IPS DF 6.9 (cell line): ENCODE measurements around the gene TAPT1.

Source experiments
- DNase-seq: peaks from one replicate; pipeline ENCODE4 v3.0.0-alpha.2; 2013; ENCODE audit warnings: low read depth, low spot score
- H3K27ac ChIP-seq: one replicate; pipeline ENCODE4 v1.5.1; 2013; ENCODE audit warnings: low read length, control low read depth
- H3K27me3 ChIP-seq: 2 replicates; pipeline ENCODE4 v1.6.1; 2013; ENCODE audit warnings: mild to moderate bottlenecking, low read length; ENCODE audit not compliant: control insufficient read depth, insufficient read depth
- H3K36me3 ChIP-seq: 2 replicates; pipeline ENCODE4 v1.6.1; 2013; ENCODE audit warnings: low read length; ENCODE audit not compliant: control insufficient read depth, insufficient read depth
- H3K4me1 ChIP-seq: 2 replicates; pipeline ENCODE4 v1.6.1; 2013; ENCODE audit warnings: low read length; ENCODE audit not compliant: control insufficient read depth, insufficient read depth
- H3K4me3 ChIP-seq: 2 replicates; pipeline ENCODE4 v1.5.1; 2013; ENCODE audit warnings: mild to moderate bottlenecking, low read length
- H3K9me3 ChIP-seq: 2 replicates; pipeline ENCODE4 v1.6.1; 2013; ENCODE audit warnings: low read length, inconsistent platforms; ENCODE audit not compliant: control insufficient read depth, insufficient read depth
- WGBS: extraction: QIAGEN DNeasy Blood & Tissue Kit; methylation state at CpG from one replicate; pipeline ENCODE4 v1.1.7; 2013; ENCODE audit warnings: mixed read lengths, missing lambda C conversion rate; ENCODE audit not compliant: insufficient read length, insufficient coverage; 5-methylcytosine and 5-hydroxymethylcytosine counted together

TAPT1 gene

DNA sequence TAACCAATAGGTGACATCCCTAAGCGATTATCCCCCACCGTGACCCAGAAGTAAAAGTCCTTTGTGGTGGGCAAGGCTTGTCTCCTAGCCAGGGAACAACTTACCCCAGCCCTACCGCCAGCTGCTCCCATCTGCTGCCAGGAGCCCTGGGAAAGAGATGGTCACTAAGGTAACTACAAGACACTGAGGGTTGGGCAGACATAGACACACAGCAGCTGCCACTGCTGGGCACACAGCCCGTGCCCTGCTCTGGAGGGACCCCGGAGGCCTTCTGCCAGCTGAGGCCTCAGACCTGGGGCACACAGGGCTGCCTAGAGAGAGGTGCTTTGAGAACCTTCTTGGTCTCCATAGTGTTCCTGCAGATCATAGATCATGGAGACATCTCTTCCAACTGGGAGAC, 89.4 kb downstream of the TAPT1 start:
- H3K4me1 ChIP-seq, result no peaks in the 10 kb centered on the region
- H3K9me3 ChIP-seq, result no peaks in the 10 kb centered on the region
- H3K36me3 ChIP-seq, result no peaks in the 10 kb centered on the region
- no peak for DNase-seq
- H3K27me3 ChIP-seq, result no peaks in the 10 kb centered on the region
- H3K4me3 ChIP-seq, result no peak overlapping the region
- WGBS, result no CpG with 5 or more reads among the region's 5 CpGs
- no peak overlapping the region for H3K27ac ChIP-seq

DNA sequence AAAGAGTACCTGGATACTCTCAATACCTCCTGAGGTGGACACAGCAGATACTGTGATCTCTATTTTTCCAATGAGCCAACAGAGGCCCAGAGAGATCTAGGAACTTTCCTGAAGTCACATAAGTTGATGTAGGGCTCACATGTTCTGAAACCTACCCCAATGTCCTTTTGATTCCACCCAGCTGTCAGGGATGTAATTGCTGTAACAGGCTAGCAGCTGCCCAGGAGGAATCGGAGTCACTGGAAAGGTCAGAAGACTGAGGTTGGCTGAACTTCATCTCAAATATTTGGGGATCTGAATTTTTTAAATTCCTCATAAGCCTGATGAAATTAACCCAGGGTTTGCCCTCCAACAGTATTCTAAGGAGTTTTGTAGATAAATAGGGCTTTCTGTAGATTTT, 90.0 kb downstream of the TAPT1 start:
- Histone ChIP-seq H3K36me3 (no peaks in the 10 kb centered on the region), H3K4me3 (no peak overlapping the region), H3K9me3 (no peaks in the 10 kb centered on the region), H3K27ac (no peak overlapping the region), H3K4me1 (no peaks in the 10 kb centered on the region), H3K27me3 (no peaks in the 10 kb centered on the region)
- no peak for DNase-seq
- no CpG with 5 or more reads among the region's 1 CpG for WGBS

DNA sequence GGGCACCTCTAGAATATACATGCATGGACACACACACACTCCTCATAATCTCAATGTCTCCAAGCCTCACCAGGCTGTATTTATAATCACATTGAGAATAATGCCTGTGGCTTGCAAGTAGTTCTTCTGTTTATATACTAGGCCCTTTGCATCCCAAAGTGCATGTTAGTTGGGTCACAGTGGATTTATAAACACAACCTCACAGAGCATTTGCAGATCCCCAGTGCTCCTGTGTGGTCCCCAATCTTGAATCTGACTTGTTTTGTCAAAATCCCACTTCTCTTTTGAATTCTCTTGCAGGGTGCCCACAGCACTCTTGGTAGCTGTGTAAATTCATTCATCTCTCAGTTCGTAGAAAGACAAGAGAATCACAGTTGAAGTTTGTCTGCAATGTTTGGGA, 92.9 kb downstream of the TAPT1 start:
- Histone ChIP-seq H3K4me1 (no peaks in the 10 kb centered on the region), H3K36me3 (no peaks in the 10 kb centered on the region), H3K27me3 (no peaks in the 10 kb centered on the region), H3K9me3 (no peaks in the 10 kb centered on the region), H3K4me3 (no peak overlapping the region), H3K27ac (no peak overlapping the region)
- no CpG with 5 or more reads among the region's 1 CpG for WGBS
- DNase-seq, result no peak

DNA sequence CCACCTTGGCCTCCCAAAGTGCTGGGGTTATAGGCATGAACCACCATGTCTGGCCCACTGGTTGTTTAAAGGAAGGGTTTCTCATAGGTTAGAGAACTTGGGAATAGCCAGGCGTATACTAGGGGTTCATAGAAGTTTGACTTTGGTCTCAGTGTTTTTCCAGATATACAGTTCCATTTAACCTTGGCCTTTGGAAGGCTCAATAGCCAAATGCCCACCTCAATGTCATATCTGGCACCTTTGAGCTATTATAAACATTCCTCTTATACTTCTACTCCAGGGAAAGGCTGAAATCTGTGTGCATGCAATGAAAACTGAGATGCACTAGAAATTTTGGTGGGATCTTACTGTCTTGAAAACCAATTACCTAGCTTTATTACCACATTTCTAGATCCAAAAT, 95.0 kb downstream of the TAPT1 start:
- Histone ChIP-seq H3K27ac (no peak overlapping the region), H3K27me3 (no peaks in the 10 kb centered on the region), H3K4me3 (no peak overlapping the region), H3K4me1 (no peaks in the 10 kb centered on the region), H3K9me3 (no peaks in the 10 kb centered on the region), H3K36me3 (no peaks in the 10 kb centered on the region)
- no CpG with 5 or more reads among the region's 1 CpG for WGBS
- no peak for DNase-seq

DNA sequence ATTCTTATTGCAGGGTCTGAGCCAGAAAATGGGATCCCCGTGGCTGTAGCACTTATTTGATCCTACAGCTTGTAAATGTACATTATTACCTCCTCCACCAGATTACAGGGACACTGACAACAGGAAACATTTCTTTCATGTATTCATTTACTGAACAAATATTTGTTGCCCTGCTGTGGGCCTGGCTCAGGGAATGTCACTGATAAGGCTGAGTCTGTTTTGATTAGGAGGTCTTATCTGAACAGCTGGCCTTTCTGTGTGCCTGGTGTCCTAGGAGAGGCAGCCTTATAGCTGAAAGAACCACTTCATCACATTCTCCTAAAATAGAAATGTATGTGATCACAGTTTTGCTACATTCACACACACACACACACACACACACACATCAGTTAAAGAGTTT, 96.9 kb downstream of the TAPT1 start:
- no CpG with 5 or more reads among the region's 1 CpG for WGBS
- Histone ChIP-seq H3K4me3 (no peak overlapping the region), H3K36me3 (no peaks in the 10 kb centered on the region), H3K27ac (no peak overlapping the region), H3K4me1 (no peaks in the 10 kb centered on the region), H3K9me3 (no peaks in the 10 kb centered on the region), H3K27me3 (no peaks in the 10 kb centered on the region)
- DNase-seq, result no peak

DNA sequence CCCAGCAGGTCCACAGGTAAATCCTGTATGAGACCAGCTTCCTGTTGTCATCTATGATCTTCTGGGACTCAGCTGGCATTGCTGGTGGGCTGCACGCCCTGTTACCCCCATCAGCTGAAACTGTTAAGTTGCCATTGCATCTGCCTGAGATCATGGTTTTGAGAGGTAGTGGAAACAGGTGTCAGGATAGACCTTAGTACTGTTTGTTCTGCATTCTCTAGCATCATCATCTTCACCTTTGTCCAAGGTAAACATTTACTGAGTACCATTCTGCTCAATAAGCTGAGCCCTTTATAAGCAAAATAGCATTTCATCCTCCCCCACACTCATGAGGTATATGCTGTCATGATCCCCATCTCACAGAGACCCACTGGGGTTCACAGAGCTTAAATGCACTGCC, 99.6 kb downstream of the TAPT1 start:
- no CpG with 5 or more reads among the region's 1 CpG for WGBS
- H3K9me3 ChIP-seq, result no peaks in the 10 kb centered on the region
- H3K36me3 ChIP-seq, result no peaks in the 10 kb centered on the region
- no peak for DNase-seq
- H3K27ac ChIP-seq, result no peak overlapping the region
- no peaks in the 10 kb centered on the region for H3K4me1 ChIP-seq
- H3K4me3 ChIP-seq, result no peak overlapping the region
- no peaks in the 10 kb centered on the region for H3K27me3 ChIP-seq

DNA sequence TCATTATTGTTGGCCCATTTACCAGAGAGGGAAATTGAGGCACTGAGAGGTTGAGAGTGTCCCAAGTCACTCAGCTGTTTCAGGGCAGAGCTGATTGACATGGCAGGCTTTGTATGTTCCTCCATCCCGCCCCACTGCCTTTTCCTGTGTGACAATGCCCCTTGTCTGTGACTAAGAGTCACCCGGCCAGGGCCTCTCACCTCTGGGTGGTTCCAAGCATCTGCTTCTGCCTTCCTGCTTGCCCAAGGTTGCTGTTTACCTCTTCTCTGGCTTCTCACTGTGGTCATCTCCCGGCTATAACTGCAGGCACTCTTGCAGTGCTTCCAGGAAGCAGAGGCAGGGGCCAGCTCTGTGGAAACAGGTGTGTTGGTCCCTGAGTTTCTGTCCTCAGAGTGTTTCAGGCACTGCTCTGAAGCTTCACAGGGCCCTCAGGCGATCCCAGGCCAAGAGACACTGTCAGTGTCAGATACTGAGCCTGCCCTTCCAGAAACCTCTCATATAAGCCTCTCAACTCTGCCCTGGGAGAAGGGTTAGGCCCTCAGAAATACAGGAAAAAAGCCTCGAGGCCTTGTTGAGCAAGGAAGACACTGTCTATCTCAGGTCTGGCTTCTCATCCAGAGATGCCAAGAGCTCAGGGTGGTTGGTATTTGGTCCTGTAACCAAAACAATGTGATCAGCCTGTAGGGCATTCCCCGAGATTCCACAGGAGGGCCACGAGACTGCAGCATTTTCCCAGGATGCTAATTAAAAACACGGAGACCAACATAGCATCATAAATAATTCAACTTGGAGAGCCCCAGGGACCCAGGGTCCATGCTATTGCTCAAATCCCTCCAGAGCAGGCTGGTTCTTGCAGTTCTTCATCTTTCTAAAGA, 100.5 kb downstream of the TAPT1 start:
- WGBS, result no CpG with 5 or more reads among the region's 8 CpGs
- no peak for DNase-seq
- Histone ChIP-seq H3K4me3 (no peak overlapping the region), H3K4me1 (no peaks in the 10 kb centered on the region), H3K27ac (no peak overlapping the region), H3K27me3 (no peaks in the 10 kb centered on the region), H3K36me3 (no peaks in the 10 kb centered on the region), H3K9me3 (no peaks in the 10 kb centered on the region)

DNA sequence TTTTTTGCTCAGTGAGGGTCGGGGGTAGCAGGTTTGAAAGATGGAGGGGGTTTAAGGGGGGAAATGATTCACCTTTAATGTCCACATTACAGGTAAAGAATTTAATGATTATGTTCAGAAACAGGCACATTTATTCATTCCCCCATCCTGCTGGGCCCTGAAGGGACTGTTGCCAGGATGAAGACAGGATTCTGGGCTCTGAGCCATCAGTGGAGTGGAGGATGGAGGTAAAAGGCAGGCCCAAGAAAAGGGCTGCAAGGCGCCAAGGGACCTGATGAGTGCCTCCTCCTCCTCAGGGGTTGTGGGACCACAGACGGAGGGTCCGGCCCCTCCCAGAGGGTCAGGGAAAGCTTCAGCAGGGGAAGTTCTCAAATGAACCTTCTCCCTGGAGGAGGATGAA, 102.0 kb downstream of the TAPT1 start:
- no peak overlapping the region for H3K27ac ChIP-seq
- H3K27me3 ChIP-seq, result no peaks in the 10 kb centered on the region
- H3K4me1 ChIP-seq, result no peaks in the 10 kb centered on the region
- H3K36me3 ChIP-seq, result no peaks in the 10 kb centered on the region
- H3K4me3 ChIP-seq, result no peak overlapping the region
- H3K9me3 ChIP-seq, result no peaks in the 10 kb centered on the region
- no CpG with 5 or more reads among the region's 4 CpGs for WGBS
- no peak for DNase-seq

DNA sequence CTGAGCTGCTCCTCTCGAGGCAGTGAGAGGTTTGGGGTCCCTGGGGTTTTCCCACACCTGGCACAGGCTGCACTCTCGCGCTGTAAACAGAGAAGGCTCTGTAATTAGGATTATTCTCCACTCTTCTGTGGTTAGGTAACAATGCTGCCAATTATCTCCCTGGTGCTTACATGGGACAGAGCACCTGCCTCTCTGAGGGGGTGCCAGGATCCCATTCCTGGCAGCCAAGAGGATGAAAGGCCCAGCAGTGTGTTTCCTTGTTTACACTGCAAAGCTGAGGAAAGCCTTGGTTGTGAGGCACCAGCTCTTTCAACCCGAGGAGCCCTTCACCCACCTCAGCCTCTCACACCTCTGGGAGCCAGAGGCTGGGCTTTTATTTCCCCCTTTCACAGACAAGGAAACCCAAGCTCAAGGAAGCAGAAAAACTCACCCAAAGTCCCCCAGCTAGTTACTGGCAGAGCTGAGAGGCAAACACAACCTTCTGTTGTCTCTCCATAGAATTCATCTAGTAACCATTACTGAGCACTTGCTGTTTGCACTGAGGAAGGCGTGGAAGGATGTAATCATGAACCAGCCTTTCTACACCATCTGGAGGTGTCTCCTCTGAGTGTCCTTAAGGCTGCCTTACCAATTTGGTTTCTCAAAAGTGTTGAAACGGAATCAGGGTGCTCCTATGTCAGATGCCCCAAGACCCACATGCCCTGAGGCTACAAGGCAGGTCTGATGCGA, 102.8 kb downstream of the TAPT1 start:
- Histone ChIP-seq H3K27me3 (no peaks in the 10 kb centered on the region), H3K27ac (no peak overlapping the region), H3K36me3 (no peaks in the 10 kb centered on the region), H3K4me3 (no peak overlapping the region), H3K9me3 (no peaks in the 10 kb centered on the region), H3K4me1 (no peaks in the 10 kb centered on the region)
- DNase-seq, result no peak
- no CpG with 5 or more reads among the region's 7 CpGs for WGBS

DNA sequence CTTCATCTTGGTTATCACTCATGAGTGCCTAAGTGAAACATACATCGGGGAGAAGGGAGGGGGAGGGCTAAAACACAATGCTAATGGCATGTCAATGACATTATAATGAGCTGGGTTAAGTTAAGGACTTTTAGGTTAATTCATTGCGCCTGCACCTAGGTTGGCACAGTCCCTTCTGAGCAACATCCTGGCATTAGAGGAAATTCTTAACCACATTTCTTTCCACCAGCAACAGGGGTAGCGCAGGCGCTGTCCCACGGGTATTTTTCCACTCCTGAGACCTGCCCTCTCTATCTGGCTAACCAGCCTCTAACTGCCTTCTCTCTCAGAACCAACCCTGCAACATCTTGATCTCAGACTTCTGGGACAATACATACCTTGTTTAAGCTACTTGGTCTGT, 103.5 kb downstream of the TAPT1 start:
- no peaks in the 10 kb centered on the region for H3K4me1 ChIP-seq
- no CpG with 5 or more reads among the region's 5 CpGs for WGBS
- H3K27ac ChIP-seq, result no peak overlapping the region

More for the DNA sequence above, 103.5 kb downstream of the TAPT1 start:
- Histone ChIP-seq H3K27me3 (no peaks in the 10 kb centered on the region), H3K4me3 (no peak overlapping the region), H3K36me3 (no peaks in the 10 kb centered on the region), H3K9me3 (no peaks in the 10 kb centered on the region)
- DNase-seq, result no peak
